Uterus (tissue), 2 donors: ENCODE results near the gene EPHB2.

ENCODE experiments used
- CTCF ChIP-seq, 4 experiments: fragments of 200-600 bp in 2 of 4; fragments of 450-650 bp in 2 of 4; sonication (generic) in 2 of 4; IDR thresholded peaks; one replicate each; pipeline ENCODE4 v1.5.1; 2016 to 2019; ENCODE audit warnings: antibody characterized with exemption in 4 of 4, mild to moderate bottlenecking in 2 of 4, moderate library complexity in 1 of 4
- POLR2A ChIP-seq, 2 donors: fragments of 450-650 bp; IDR thresholded peaks; one replicate each; pipeline ENCODE4 v1.6.1; 2016; ENCODE audit warnings: antibody characterized with exemption in 2 of 2, mild to moderate bottlenecking in 1 of 2, moderate library complexity in 1 of 2

- TF ChIP-seq POLR2A (IDR thresholded peaks at IDR 0.05) (no peak), CTCF (IDR thresholded peaks at IDR 0.05) (no peak)
Observed at GRCh38 chr1:22824466-22824865, 113.8 kb downstream of the EPHB2 start.
